ENCODE data around the gene SYTL4.

- no peak for TF ChIP-seq CTCF (IDR thresholded peaks at IDR 0.05; ENCODE audit: low read depth, low read length, missing input control)
- TF ChIP-seq FOXA1 (IDR thresholded peaks at IDR 0.05): no peak
- peak; percentile 50 for TF ChIP-seq MAX (IDR thresholded peaks at IDR 0.05)
- peak; percentile 44 for TF ChIP-seq HNF4G (IDR thresholded peaks at IDR 0.05)
- TF ChIP-seq JUND (IDR thresholded peaks at IDR 0.05): peak in 1 of 2 donors; percentile 56
- peak; percentile 61 to 63 for TF ChIP-seq RXRA (IDR thresholded peaks at IDR 0.05)
- peak; percentile 70 for TF ChIP-seq HNF4A (conservative IDR thresholded peaks at IDR 0.05)
Measured at GRCh38 chrX:100649550-100650356, 82.2 kb downstream of the SYTL4 start.
